Measurements from ENCODE around the gene KRT32. TPM values are rescaled to one million over a fixed set of nuclear protein-coding genes. Genes with fewer than 3 reads are reported as not detected.

Gene KRT32
- total and polyA plus RNA-seq, 2 donors (not counting 1 experiment from before 2014, with no cell fraction given), result not detected

GRCh38 chr17:41511116-41511515 lies 43.9 kb upstream of the KRT32 start:
- 93% methylated on average over 3 of the region's 4 CpGs for WGBS (ENCODE audit: insufficient coverage)
- Histone ChIP-seq H3K4me3 (ENCODE audit: control extremely low read depth in 1 of 5, extremely low read depth in 1 of 5, insufficient read depth in 1 of 5, low read depth in 2 of 5, low read length in 4 of 5) (no peak overlapping the region), H3K79me2 (ENCODE audit: control insufficient read depth, insufficient read depth, low read length) (no peaks in the 10 kb centered on the region), H3K27me3 (replicated peaks in 1 of 4; ENCODE audit: control extremely low read depth in 1 of 4, control insufficient read depth in 3 of 4, insufficient read depth in 4 of 4, low read length in 3 of 4) (no peaks in the 10 kb centered on the region), H3K9ac (ENCODE audit: low read length) (no peak overlapping the region), H2AFZ (ENCODE audit: insufficient read depth, low read depth, low read length, poor library complexity, severe bottlenecking) (no peak overlapping the region), H3K4me1 (ENCODE audit: control insufficient read depth in 2 of 2, insufficient read depth in 2 of 2, low read length in 2 of 2) (peaks cover 0 to 2% of the 10 kb centered on the region in 2 donors), H3K36me3 (replicated peaks in 1 of 2; ENCODE audit: control extremely low read depth in 1 of 2, control insufficient read depth in 1 of 2, extremely low read depth in 1 of 2, insufficient read depth in 2 of 2, low read length in 1 of 2) (no peaks in the 10 kb centered on the region), H3K27ac (ENCODE audit: low read length in 2 of 2) (no peak overlapping the region), H3K4me2 (replicated peaks; ENCODE audit: low read depth, low read length, poor library complexity, severe bottlenecking) (no peak overlapping the region), H4K20me1 (ENCODE audit: control insufficient read depth, insufficient read depth, low read length, poor library complexity, severe bottlenecking) (no peaks in the 10 kb centered on the region), H3K9me3 (ENCODE audit: control extremely low read depth in 1 of 3, control insufficient read depth in 2 of 3, insufficient read depth in 1 of 3, low read length in 2 of 3) (no peaks in the 10 kb centered on the region)
- POLR2A ChIA-PET, result no interaction called here
- no peak overlapping the region for H3K27ac Mint-ChIP-seq
- DNase-seq (no peak), ATAC-seq (ENCODE audit: low read depth) (no peak)
- H3K4me1 Mint-ChIP-seq, result peaks cover 1% of the 10 kb centered on the region
- peaks cover 23% of the 10 kb centered on the region for H3K27me3 Mint-ChIP-seq
- H3K9me3 Mint-ChIP-seq (ENCODE audit: insufficient read depth), result no peaks in the 10 kb centered on the region
- intact Hi-C loops (cut with micrococcal nuclease), result no loop called here
- H3K4me3 Mint-ChIP-seq, result no peak overlapping the region
- TF ChIP-seq EZH2 (IDR thresholded peaks at IDR 0.05; ENCODE audit: borderline replicate concordance, insufficient read depth, low read depth, low read length, poor library complexity, severe bottlenecking) (no peak), CTCF (IDR thresholded peaks at IDR 0.05) (no peak)
- CTCF ChIA-PET, result no interaction called here

GRCh38 chr17:41510251-41511065 lies 43.3 kb upstream of the KRT32 start:
- no peaks in the 10 kb centered on the region for H3K9me3 ChIP-seq (ENCODE audit: control extremely low read depth in 1 of 3, control insufficient read depth in 2 of 3, insufficient read depth in 1 of 3, low read length in 2 of 3)
- WGBS (ENCODE audit: insufficient coverage), result 94% methylated on average over 4 of the region's 7 CpGs
- H3K9ac ChIP-seq (ENCODE audit: low read length), result no peak overlapping the region
- H3K27me3 ChIP-seq (replicated peaks in 1 of 4; ENCODE audit: control extremely low read depth in 1 of 4, control insufficient read depth in 3 of 4, insufficient read depth in 4 of 4, low read length in 3 of 4), result no peaks in the 10 kb centered on the region
- H3K4me3 Mint-ChIP-seq, result no peak overlapping the region
- H3K27me3 Mint-ChIP-seq, result peaks cover 21% of the 10 kb centered on the region
- peaks cover 0 to 3% of the 10 kb centered on the region in 2 donors for H3K4me1 ChIP-seq (ENCODE audit: control insufficient read depth in 2 of 2, insufficient read depth in 2 of 2, low read length in 2 of 2)
- no peak overlapping the region for H3K4me3 ChIP-seq (ENCODE audit: control extremely low read depth in 1 of 5, extremely low read depth in 1 of 5, insufficient read depth in 1 of 5, low read depth in 2 of 5, low read length in 4 of 5)
- no peak overlapping the region for H3K27ac ChIP-seq (ENCODE audit: low read length in 2 of 2)
- DNase-seq (no peak), ATAC-seq (ENCODE audit: low read depth) (no peak)
- no peaks in the 10 kb centered on the region for H4K20me1 ChIP-seq (ENCODE audit: control insufficient read depth, insufficient read depth, low read length, poor library complexity, severe bottlenecking)
- no peaks in the 10 kb centered on the region for H3K9me3 Mint-ChIP-seq (ENCODE audit: insufficient read depth)
- ChIA-PET POLR2A (no interaction called here), CTCF (no interaction called here)
- no peaks in the 10 kb centered on the region for H3K36me3 ChIP-seq (replicated peaks in 1 of 2; ENCODE audit: control extremely low read depth in 1 of 2, control insufficient read depth in 1 of 2, extremely low read depth in 1 of 2, insufficient read depth in 2 of 2, low read length in 1 of 2)
- H2AFZ ChIP-seq (ENCODE audit: insufficient read depth, low read depth, low read length, poor library complexity, severe bottlenecking), result no peak overlapping the region
- no peaks in the 10 kb centered on the region for H3K79me2 ChIP-seq (ENCODE audit: control insufficient read depth, insufficient read depth, low read length)
- H3K4me1 Mint-ChIP-seq, result peaks cover 3% of the 10 kb centered on the region
- no peak overlapping the region for H3K4me2 ChIP-seq (replicated peaks; ENCODE audit: low read depth, low read length, poor library complexity, severe bottlenecking)
- intact Hi-C loops (cut with micrococcal nuclease), result no loop called here
- H3K27ac Mint-ChIP-seq, result no peak overlapping the region
- no peak for TF ChIP-seq EZH2 (IDR thresholded peaks at IDR 0.05; ENCODE audit: borderline replicate concordance, insufficient read depth, low read depth, low read length, poor library complexity, severe bottlenecking)
- no peak for TF ChIP-seq CTCF (IDR thresholded peaks at IDR 0.05)

All from B cell (primary cell).